Activated CD8-positive, alpha-beta memory T cell treated with anti-CD3 and anti-CD28 coated beads for 36 hours (primary cell): ENCODE results near the gene GTF2B. TPM values are rescaled to one million over a fixed set of nuclear protein-coding genes. Genes with fewer than 3 reads are reported as not detected.
"Not testable (repeated sequence)": the region's sequence is repeated elsewhere in the genome, so short reads cannot be mapped to it uniquely, and the experiment has no call there.

Source experiments
- CTCF ChIA-PET: fragments of 350-600 bp; sonication (Branson Sonifier 250); formaldehyde crosslinking; loops from one replicate; lab custom pipeline; 2021; ENCODE audit warnings: antibody characterized with exemption; lab: Charles Lee
- POLR2A ChIA-PET: fragments of 350-600 bp; sonication (Branson Sonifier 250); formaldehyde crosslinking; loops from one replicate; lab custom pipeline; 2021; ENCODE audit warnings: antibody characterized with exemption; lab: Charles Lee
- total RNA-seq, 2 experiments: library from RNA; stranded (reverse); gene quantifications; one replicate each; pipeline ENCODE4 v1.2.3, GENCODE V29; 2021

Gene GTF2B
- total RNA-seq, 2 experiments from 2014 or later = 37.8 to 39.9 TPM

DNA sequence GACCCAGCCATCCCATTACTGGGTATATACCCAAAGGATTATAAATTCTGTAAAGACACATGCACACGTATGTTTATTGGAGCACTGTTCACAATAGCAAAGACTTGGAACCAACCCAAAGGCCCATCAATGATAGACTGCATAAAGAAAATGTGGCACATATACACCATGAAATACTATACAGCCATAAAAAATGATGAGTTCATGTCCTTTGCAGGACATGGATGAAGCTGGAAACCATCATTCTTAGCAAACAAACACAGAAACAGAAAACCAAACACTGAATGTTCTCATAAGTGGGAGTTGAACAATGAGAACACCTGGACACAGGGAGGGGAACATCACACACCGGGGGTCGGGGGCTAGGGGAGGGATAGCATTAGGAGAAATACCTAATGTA, 71.7 kb downstream of the GTF2B start:
- CTCF ChIA-PET, POLR2A ChIA-PET: not testable (repeated sequence)

DNA sequence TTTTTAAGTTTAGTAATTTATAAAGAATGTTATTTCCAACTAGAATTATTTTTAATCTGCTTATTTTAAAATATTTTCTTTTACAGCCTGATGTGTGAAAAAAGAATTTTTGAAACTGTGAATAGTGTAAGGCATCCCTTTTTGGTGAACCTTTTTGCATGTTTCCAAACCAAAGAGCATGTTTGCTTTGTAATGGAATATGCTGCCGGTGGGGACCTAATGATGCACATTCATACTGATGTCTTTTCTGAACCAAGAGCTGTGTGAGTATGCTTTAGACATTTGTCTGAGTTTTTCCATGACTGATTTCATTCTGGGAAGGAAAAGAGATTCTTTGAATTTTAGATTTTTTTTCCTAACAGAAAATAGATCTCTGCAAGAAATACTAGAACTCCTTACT, 77.9 kb downstream of the GTF2B start:
- POLR2A ChIA-PET = no interaction called here
- CTCF ChIA-PET = no interaction called here

DNA sequence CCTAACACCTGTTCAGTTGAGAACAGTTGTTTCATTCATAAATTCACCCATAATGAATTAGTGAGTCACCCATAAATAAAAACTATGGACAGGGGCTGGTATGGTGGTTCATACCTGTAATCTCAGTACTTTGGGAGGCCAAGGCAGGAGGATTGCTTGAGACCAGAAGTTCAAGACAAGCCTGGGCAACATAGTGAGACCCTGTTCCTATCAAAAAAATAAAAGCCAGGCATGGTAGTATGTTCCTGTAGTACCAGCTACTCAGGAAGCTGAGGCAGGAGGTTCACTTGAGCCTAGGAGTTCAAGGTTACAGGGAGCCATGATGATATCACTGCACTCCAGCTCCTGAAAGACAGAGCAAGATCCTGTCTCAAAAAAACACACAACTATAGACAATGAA, 79.0 kb downstream of the GTF2B start:
- CTCF ChIA-PET = no interaction called here

DNA sequence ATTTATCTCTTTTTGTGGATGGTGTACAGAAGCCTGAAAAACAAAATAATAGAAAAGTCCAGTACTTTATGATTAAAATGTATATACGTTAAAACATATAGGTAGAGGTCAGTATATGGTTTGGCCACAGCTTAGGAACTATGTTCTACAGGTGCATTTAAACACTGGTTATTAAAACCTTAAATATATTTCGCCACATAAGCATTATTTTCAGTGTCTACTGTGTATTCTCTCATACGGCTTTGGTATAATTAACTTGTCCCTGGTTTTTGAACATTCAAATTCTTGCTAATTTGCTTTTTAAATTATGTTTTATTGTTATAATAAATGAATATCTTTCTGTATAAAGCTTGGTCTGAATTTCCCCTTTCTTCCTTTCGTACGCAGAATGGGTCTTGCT, 87.9 kb downstream of the GTF2B start:
- CTCF ChIA-PET = no interaction called here
- POLR2A ChIA-PET = no interaction called here

More for the DNA sequence above, 79.0 kb downstream of the GTF2B start:
- POLR2A ChIA-PET = no interaction called here

DNA sequence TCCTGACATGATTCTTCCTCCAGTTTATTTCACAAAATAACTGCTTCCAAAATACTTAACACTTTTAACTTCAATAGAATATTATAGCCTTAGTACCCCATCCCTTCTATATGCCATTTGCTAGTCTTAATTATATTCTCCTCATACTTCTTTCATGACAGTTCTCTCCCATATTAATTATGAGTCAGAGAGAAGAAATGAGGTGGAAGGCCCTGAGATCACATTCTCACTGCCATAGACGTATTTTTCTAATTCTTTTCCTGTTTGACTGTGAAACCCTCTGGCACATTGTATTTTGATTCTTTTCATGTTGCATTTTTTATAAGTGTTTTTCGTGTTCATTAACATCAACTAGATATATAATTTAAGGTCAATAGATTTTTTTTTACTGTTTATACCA, 88.4 kb downstream of the GTF2B start:
- POLR2A ChIA-PET = no interaction called here

More for the DNA sequence above, 88.4 kb downstream of the GTF2B start:
- CTCF ChIA-PET = no interaction called here

Other genes with a start within 250 kb of the GTF2B start
- 10 to 100 TPM; 15.3 to 18.7 TPM for gene PKN2, start 207.3 kb downstream of the GTF2B start, total RNA-seq
- gene KYAT3, start 101.1 kb upstream of the GTF2B start, total RNA-seq = 10 to 100 TPM; 63.1 to 64.6 TPM
- 10 to 100 TPM; 30.7 to 31.5 TPM for gene RBMXL1, start 101.1 kb upstream of the GTF2B start, total RNA-seq
- 1 to 10 TPM; 9.4 to 9.8 TPM for gene GBP3, start 131.3 kb upstream of the GTF2B start, total RNA-seq
- gene GBP1, start 173.6 kb upstream of the GTF2B start, total RNA-seq = 10 to 100 TPM; 59.6 to 61.6 TPM
- 100 to 1,000 TPM; 194 to 197 TPM for gene GBP2, start 234.5 kb upstream of the GTF2B start, total RNA-seq